ENCODE data around the gene DNAJB14. TPM values are rescaled to one million over a fixed set of nuclear protein-coding genes. Genes with fewer than 3 reads are reported as not detected.
A peak's percentile ranks its signal among the peaks of the same experiment; 100 is the strongest.

DNAJB14 gene
- polyA plus RNA-seq, 1 experiment, result 21.3 TPM

DNA sequence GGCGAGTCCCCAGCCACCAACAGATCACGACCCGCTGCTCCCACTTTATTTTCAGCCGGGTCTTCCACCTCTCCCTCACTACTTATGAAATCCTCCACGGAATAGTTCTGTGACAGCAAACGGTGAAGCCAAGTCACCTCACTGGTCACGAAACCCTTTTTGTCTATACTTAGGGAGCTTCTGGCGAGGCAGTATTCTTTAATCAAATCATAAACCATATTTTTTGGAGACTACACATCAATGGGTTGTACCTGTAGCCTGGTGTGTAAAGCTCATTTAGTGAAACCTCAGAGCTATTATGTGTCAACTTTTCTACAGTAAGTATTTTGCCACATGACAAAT is 4.5 kb upstream of the DNAJB14 start:
- CTCF ChIA-PET, result interaction anchor here (1.1 to 1.4 kb wide), 3 partner anchors 9 to 142 kb away, joined by 3 to 7 read pairs (median 5); no protein-coding TSS in a partner anchor
- peak overlapping the region; percentile 70 for H3K27ac ChIP-seq (ENCODE audit: low read depth, low read length)
- no peaks in the 10 kb centered on the region for H3K27me3 ChIP-seq (ENCODE audit: control insufficient read depth, insufficient read depth, low read length)
- H3K4me3 ChIP-seq (ENCODE audit: low read depth, low read length), result peak overlapping the region; percentile 82
- TF ChIP-seq, protein P1, sequence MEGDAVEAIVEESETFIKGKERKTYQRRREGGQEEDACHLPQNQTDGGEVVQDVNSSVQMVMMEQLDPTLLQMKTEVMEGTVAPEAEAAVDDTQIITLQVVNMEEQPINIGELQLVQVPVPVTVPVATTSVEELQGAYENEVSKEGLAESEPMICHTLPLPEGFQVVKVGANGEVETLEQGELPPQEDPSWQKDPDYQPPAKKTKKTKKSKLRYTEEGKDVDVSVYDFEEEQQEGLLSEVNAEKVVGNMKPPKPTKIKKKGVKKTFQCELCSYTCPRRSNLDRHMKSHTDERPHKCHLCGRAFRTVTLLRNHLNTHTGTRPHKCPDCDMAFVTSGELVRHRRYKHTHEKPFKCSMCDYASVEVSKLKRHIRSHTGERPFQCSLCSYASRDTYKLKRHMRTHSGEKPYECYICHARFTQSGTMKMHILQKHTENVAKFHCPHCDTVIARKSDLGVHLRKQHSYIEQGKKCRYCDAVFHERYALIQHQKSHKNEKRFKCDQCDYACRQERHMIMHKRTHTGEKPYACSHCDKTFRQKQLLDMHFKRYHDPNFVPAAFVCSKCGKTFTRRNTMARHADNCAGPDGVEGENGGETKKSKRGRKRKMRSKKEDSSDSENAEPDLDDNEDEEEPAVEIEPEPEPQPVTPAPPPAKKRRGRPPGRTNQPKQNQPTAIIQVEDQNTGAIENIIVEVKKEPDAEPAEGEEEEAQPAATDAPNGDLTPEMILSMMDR (IDR thresholded peaks at IDR 0.05; ENCODE audit: low read depth, low read length), result no peak
- H3K9me3 ChIP-seq (ENCODE audit: control insufficient read depth, insufficient read depth, low read length), result no peaks in the 10 kb centered on the region; the same call in 1 of the 2 replicates
- POLR2A ChIA-PET, result interaction anchor here (1.0 to 1.6 kb wide), 6 partner anchors 8 to 56 kb away, joined by 3 to 15 read pairs (median 4); partner anchors contain the start of gene LAMTOR3
- DNase-seq (ENCODE audit: low read depth, low spot score), result no peak

DNA sequence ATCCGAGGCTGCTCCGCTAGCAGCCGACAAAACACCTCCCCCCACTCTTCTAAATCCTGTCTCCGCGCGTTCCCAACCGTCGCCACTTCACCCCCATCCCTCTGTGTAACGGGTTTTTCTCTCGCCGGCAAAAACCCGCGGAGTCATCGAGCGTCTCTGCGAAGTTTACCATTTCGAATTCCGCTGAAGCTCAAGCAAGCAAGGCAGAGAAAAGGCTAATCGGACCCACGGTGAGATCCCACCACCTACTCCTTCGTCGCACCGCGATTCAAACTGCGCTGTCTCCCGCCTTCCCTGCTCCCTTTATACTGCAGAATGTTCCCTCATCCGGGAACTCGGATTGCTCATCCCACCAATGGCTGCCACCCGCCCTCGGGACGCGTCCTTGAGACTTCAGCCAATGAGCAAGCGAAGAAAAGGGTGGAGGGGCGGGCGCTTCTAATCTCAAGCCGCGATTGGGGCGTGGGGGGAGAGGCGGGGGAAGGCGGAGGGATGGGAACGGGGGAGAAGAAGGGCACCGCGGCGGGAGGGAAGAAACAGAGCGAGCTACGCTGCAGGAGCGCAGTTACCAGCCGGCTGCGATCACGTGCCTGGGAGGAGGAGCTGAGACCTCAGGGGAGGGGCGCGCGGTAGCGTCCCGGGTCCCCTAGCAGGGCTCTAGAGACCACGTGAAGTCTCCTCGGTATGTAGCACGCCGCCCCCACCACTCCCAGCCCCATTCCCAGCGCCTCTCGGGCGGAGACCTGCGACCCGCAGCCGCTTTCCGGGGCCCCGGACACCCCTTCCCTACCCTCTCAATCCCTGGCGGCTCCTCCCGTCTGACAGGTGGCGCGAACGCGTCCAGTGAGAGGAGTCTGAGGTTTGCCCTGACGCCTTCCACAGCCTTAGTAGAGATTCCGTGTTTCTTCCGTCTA is 3.8 kb upstream of the DNAJB14 start, which contains the start of gene H2AZ1:
Gene H2AZ1, minus strand, starts transcription at position 277 of the 914 bp plus-strand sequence. Its CDS starts 105 bp downstream, at position 172.
- H3K27me3 ChIP-seq (ENCODE audit: control insufficient read depth, insufficient read depth, low read length), result no peaks in the 10 kb centered on the region
- ChIA-PET POLR2A (interaction anchor here (0.6 to 1.6 kb wide), 8 partner anchors 8 to 387 kb away, joined by 3 to 15 read pairs (median 4); partner anchors contain the start of genes LAMTOR3 and TRMT10A), CTCF (interaction anchor here (1.1 to 1.3 kb wide), 2 partner anchors 9 to 47 kb away, joined by 3 to 5 read pairs; no protein-coding TSS in a partner anchor)
- peak; percentile 98 for DNase-seq (ENCODE audit: low read depth, low spot score)
- H3K27ac ChIP-seq (ENCODE audit: low read depth, low read length), result peak within 1 kb of the TSS; percentile 91
- no peaks in the 10 kb centered on the region; the same call in 1 of the 2 replicates for H3K9me3 ChIP-seq (ENCODE audit: control insufficient read depth, insufficient read depth, low read length)
- peak within 1 kb of the TSS; percentile 90 for H3K4me3 ChIP-seq (ENCODE audit: low read depth, low read length)
- TF ChIP-seq, protein P1 (IDR thresholded peaks at IDR 0.05; ENCODE audit: low read depth, low read length), result no peak

DNA sequence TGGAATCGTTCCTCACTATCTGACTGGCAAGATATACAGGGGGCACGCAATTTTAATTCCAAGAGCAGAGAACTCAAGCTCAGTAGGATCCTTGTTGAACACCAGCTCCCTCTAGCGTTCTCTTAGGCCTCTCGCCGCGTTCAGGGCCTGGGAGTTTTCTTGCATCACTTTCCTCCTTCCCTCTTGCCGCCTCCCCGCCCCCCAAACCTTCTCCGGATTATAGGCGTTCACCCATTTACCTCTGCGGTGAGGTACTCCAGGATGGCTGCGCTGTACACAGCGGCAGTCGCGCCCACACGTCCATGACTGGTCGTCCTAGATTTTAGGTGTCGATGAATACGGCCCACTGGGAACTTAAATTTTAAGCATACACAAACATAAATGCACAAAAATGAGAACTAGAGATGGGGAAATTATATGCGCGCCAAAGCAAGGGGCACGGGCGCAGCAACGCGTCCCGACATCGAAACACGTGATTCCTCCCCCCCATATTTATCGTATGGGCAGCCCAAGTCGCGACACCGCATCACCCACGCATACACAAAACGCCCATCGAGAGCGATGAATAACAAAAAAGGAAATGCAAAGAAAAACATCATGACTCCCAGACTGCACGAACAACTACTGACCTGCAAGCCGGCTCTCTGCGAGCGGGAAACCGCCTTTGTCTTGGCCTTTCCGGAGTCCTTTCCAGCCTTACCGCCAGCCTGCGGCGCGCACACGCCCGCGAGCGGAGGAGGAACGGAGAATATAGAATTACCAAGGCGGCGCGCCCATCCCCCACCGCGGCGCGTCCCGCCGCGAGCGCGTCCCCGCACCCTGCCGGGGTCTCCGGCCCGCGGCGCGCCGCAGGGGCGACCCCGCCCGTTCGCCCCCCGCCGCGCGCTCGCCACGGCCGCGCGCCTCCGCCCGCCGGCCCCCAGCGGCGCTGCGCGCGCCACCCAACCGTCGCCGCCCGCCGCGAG is 2.9 kb upstream of the DNAJB14 start:
- H3K4me3 ChIP-seq (ENCODE audit: low read depth, low read length), result peak overlapping the region; percentile 90
- ChIA-PET POLR2A (interaction anchor here (0.6 to 1.7 kb wide), 11 partner anchors 9 to 1020 kb away, joined by 3 to 15 read pairs (median 4); partner anchors contain the start of genes EIF4E, LAMTOR3 and TRMT10A), CTCF (interaction anchor here (0.6 to 3.6 kb wide), 34 partner anchors 8 to 1763 kb away, joined by 3 to 30 read pairs (median 5); partner anchors contain the start of gene LAMTOR3)
- H3K27ac ChIP-seq (ENCODE audit: low read depth, low read length), result peak overlapping the region; percentile 91
- peak; percentile 86 for DNase-seq (ENCODE audit: low read depth, low spot score)
- TF ChIP-seq, protein P1 (IDR thresholded peaks at IDR 0.05; ENCODE audit: low read depth, low read length), result peak; percentile 92
- H3K9me3 ChIP-seq (ENCODE audit: control insufficient read depth, insufficient read depth, low read length), result no peaks in the 10 kb centered on the region; the same call in 1 of the 2 replicates
- H3K27me3 ChIP-seq (ENCODE audit: control insufficient read depth, insufficient read depth, low read length), result no peaks in the 10 kb centered on the region

DNA sequence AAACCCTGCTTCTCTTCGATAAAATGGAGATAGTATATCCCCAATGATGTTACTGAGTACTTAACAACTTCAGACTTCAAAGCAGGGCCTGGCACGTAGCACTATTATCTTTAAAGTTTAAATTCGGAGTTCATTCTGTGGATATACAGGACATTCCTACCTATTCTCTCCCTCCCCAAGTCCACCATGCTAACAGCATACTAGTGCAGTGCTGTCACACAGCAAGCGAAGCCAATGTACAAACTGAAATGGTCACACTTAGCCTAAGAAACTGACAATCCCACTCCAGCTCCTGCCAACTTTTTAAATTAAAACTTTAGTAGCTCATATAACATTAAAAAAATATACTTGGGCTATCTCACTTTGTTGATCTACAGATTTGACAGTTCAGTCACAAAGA is 1.2 kb upstream of the DNAJB14 start:
- no peaks in the 10 kb centered on the region for H3K27me3 ChIP-seq (ENCODE audit: control insufficient read depth, insufficient read depth, low read length)
- POLR2A ChIA-PET, result interaction anchor here (0.9 to 1.7 kb wide), 2 partner anchors 18 to 53 kb away, joined by 4 to 15 read pairs; partner anchors contain the start of gene LAMTOR3
- no peaks in the 10 kb centered on the region; the same call in 1 of the 2 replicates for H3K9me3 ChIP-seq (ENCODE audit: control insufficient read depth, insufficient read depth, low read length)
- TF ChIP-seq, protein P1 (IDR thresholded peaks at IDR 0.05; ENCODE audit: low read depth, low read length), result no peak
- CTCF ChIA-PET, result interaction anchor here (0.6 to 3.6 kb wide), 14 partner anchors 14 to 1688 kb away, joined by 3 to 30 read pairs (median 8); partner anchors contain the start of genes LAMTOR3 and TRMT10A
- H3K27ac ChIP-seq (ENCODE audit: low read depth, low read length), result no peak overlapping the region
- no peak overlapping the region for H3K4me3 ChIP-seq (ENCODE audit: low read depth, low read length)
- no peak for DNase-seq (ENCODE audit: low read depth, low spot score)
